ENCODE data around the gene KCNG2. TPM values are rescaled to one million over a fixed set of nuclear protein-coding genes. Genes with fewer than 3 reads are reported as not detected.

The KCNG2 gene
- total and polyA plus RNA-seq, 10 of the 15 experiments (the other 5 are each of a cell fraction or from before 2014, with no cell fraction given), result 0.20 to 0.23 TPM; not detected in 8

DNA sequence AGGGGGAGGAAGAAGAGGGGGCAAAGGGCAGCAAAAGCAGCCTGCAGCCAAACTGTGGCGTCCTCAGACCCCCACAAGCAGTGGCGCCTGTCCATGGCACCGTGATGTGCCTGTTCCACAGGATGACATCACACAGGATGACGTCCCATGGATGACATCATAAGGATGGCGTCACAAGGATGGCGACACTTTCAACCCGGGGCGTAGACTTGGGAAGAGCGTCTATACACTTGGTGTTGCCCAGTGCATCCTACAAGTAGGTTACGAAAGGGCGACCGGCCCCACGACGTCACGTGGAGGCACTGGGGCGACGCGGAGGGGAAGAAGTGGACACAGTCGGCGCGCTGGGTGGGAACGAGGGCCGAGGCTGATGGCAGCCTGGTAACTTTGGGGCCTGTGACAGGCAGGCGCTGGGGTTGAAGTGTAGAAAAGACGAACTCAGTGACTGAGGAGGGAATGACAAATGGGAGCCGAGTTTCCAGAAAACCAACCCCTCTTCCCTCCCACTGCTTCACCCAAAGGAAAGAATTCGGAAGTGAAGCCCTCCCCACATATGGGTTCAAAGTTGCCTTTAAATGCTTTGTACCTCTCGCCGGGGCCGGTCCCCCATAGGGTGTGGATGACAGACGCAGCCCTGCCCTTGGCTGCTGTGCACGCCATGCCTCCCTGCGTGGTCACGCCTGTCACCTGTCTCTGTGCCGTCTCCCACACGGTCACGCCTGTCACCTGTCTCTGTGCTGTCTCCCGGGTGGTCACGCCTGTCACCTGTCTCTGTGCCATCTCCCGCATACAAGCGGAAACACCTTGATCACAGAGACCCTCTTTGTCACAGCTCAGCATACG is 13.4 kb upstream of the KCNG2 start:
- in situ Hi-C loops (cut with MboI) (no loop called here), intact Hi-C loops (cut with micrococcal nuclease; ENCODE audit: unreplicated experiment) (no loop called here)
- BruUV-seq (replicated peaks), result no TSS peak
- Histone ChIP-seq H2AFZ (ENCODE audit: control insufficient read depth, low read depth, low read length) (no peak overlapping the region), H3K4me3 (no peak overlapping the region), H3K27me3 (replicated peaks in 1 of 2; ENCODE audit: control insufficient read depth in 2 of 2, insufficient read depth in 2 of 2, low read length in 1 of 2) (no peaks in the 10 kb centered on the region), H4K20me1 (ENCODE audit: control insufficient read depth, insufficient read depth) (no peaks in the 10 kb centered on the region), H3K36me3 (ENCODE audit: control insufficient read depth in 2 of 2, insufficient read depth in 2 of 2, low read length in 1 of 2) (no peaks in the 10 kb centered on the region), H3K79me2 (ENCODE audit: control insufficient read depth, insufficient read depth, low read length) (no peaks in the 10 kb centered on the region), H3K4me1 (ENCODE audit: control insufficient read depth, insufficient read depth, low read length) (no peaks in the 10 kb centered on the region), H3K9ac (ENCODE audit: control insufficient read depth, insufficient read depth, low read length) (no peak overlapping the region), H3K9me3 (replicated peaks; ENCODE audit: control insufficient read depth, insufficient read depth, low read length) (no peaks in the 10 kb centered on the region; the same call in 2 of the 3 replicates), H3K4me2 (ENCODE audit: control insufficient read depth, insufficient read depth) (no peak overlapping the region), H3K27ac (ENCODE audit: control insufficient read depth, insufficient read depth) (no peak overlapping the region)
- WGBS (ENCODE audit: insufficient coverage, insufficient replicate concordance, low lambda C conversion rate, missing lambda C conversion rate), result 72% methylated on average over 41 of the region's 42 CpGs
- ChIA-PET SMC1A (ENCODE audit: uncharacterized antibody, unreplicated experiment) (no interaction called here), POLR2A (interaction anchor here (0.6 kb wide), 1 partner anchor 83 kb away, joined by 4 read pairs; no protein-coding TSS in a partner anchor), CTCF (no interaction called here), RAD21 (ENCODE audit: unreplicated experiment) (no interaction called here)
- ATAC-seq (peak; percentile 61), DNase-seq (ENCODE audit: low read depth, low spot score) (no peak), FAIRE-seq (no peak)
- no peak for TF ChIP-seq ZBED1 (IDR thresholded peaks at IDR 0.05; ENCODE audit: borderline replicate concordance)
- TF ChIP-seq GABPA (IDR thresholded peaks at IDR 0.05; ENCODE audit: low read depth), result no peak
- TF ChIP-seq, protein P1, sequence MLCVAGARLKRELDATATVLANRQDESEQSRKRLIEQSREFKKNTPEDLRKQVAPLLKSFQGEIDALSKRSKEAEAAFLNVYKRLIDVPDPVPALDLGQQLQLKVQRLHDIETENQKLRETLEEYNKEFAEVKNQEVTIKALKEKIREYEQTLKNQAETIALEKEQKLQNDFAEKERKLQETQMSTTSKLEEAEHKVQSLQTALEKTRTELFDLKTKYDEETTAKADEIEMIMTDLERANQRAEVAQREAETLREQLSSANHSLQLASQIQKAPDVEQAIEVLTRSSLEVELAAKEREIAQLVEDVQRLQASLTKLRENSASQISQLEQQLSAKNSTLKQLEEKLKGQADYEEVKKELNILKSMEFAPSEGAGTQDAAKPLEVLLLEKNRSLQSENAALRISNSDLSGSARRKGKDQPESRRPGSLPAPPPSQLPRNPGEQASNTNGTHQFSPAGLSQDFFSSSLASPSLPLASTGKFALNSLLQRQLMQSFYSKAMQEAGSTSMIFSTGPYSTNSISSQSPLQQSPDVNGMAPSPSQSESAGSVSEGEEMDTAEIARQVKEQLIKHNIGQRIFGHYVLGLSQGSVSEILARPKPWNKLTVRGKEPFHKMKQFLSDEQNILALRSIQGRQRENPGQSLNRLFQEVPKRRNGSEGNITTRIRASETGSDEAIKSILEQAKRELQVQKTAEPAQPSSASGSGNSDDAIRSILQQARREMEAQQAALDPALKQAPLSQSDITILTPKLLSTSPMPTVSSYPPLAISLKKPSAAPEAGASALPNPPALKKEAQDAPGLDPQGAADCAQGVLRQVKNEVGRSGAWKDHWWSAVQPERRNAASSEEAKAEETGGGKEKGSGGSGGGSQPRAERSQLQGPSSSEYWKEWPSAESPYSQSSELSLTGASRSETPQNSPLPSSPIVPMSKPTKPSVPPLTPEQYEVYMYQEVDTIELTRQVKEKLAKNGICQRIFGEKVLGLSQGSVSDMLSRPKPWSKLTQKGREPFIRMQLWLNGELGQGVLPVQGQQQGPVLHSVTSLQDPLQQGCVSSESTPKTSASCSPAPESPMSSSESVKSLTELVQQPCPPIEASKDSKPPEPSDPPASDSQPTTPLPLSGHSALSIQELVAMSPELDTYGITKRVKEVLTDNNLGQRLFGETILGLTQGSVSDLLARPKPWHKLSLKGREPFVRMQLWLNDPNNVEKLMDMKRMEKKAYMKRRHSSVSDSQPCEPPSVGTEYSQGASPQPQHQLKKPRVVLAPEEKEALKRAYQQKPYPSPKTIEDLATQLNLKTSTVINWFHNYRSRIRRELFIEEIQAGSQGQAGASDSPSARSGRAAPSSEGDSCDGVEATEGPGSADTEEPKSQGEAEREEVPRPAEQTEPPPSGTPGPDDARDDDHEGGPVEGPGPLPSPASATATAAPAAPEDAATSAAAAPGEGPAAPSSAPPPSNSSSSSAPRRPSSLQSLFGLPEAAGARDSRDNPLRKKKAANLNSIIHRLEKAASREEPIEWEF (IDR thresholded peaks at IDR 0.05; ENCODE audit: insufficient replicate concordance, low read depth, low read length), result no peak
- no peak for TF ChIP-seq ZSCAN29 (IDR thresholded peaks at IDR 0.05)
- TF ChIP-seq GATAD2B (conservative IDR thresholded peaks at IDR 0.05; ENCODE audit: low read depth), result no peak
- no peak for TF ChIP-seq STAT1 (conservative IDR thresholded peaks at IDR 0.05)
- no peak for TF ChIP-seq CBFB (IDR thresholded peaks at IDR 0.05; ENCODE audit: low read depth)
- TF ChIP-seq ZNF274 (IDR thresholded peaks at IDR 0.05; ENCODE audit: insufficient read depth, insufficient read length), result no peak
- TF ChIP-seq FOXM1 (IDR thresholded peaks at IDR 0.05; ENCODE audit: low read depth, low read length), result no peak
- TF ChIP-seq WRNIP1 (IDR thresholded peaks at IDR 0.05; ENCODE audit: borderline replicate concordance, low read depth, low read length), result no peak
- no peak for TF ChIP-seq BMI1 (IDR thresholded peaks at IDR 0.05; ENCODE audit: borderline replicate concordance)
- no peak for TF ChIP-seq MYB (IDR thresholded peaks at IDR 0.05; ENCODE audit: borderline replicate concordance, low read depth, low read length)

All from GM12878 (cell line).